ENCODE data around the gene HOXC4. TPM values are rescaled to one million over a fixed set of nuclear protein-coding genes. Genes with fewer than 3 reads are reported as not detected.
"Not testable (repeated sequence)": the region's sequence is repeated elsewhere in the genome, so short reads cannot be mapped to it uniquely, and the experiment has no call there.

Gene HOXC4
- polyA plus RNA-seq, 4 donors = 36.1 to 74.3 (median 62.0) TPM

DNA sequence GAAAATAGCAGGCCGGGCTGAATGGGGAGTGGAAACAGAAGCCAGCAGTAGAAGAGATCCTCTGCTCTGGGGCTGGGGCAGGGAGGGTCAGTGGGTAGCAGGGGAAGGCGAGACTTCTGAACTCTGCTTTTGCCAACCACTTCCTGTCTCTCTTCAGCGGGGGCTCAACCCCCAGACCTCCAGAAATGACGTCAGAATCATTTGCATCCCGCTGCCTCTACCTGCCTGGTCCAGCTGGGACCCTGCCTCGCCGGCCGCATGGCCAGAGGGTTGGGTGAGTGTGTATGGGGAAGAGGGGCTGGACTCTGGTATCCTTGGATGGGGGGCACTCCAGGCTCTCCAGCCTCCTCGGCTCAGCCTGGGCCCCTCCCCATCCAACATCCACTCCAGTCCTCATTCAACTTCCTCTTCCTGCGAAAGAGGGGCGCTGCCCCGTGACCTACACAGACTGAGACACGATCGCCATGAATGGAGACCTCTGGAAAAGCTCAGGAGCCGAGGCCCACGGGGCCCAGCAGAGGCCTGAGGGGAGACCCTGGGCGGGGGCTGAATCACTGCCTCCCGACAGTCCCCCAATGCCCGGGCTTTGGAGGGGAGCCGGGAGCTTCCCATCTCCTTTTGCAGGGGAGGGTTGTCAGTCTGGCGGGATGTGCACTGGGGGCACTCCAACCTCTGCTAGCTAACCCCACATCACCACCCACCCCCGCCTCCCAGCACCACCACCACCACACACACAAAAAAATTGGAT is 458 bp upstream of the HOXC4 start:
- no peak for DNase-seq (ENCODE audit: low read depth in 4 of 4, low spot score in 2 of 4)

DNA sequence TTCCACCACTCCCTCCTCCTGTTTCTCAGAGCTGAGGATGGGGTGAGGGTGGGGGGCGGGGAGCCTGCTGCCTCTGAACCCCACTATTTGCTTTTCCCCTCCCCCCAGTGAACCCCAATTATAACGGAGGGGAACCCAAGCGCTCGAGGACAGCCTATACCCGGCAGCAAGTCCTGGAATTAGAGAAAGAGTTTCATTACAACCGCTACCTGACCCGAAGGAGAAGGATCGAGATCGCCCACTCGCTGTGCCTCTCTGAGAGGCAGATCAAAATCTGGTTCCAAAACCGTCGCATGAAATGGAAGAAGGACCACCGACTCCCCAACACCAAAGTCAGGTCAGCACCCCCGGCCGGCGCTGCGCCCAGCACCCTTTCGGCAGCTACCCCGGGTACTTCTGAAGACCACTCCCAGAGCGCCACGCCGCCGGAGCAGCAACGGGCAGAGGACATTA is 1.1 kb downstream of the HOXC4 start:
- DNase-seq (ENCODE audit: low read depth in 4 of 4, low spot score in 2 of 4) = no peak

DNA sequence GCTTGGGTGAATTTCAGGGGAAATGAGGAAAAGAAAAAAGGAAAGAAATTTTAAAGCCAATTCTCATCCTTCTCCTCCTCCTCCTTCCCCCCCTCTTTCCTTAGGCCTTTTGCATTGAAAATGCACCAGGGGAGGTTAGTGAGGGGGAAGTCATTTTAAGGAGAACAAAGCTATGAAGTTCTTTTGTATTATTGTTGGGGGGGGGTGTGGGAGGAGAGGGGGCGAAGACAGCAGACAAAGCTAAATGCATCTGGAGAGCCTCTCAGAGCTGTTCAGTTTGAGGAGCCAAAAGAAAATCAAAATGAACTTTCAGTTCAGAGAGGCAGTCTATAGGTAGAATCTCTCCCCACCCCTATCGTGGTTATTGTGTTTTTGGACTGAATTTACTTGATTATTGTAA is 1.9 kb downstream of the HOXC4 start:
- DNase-seq (ENCODE audit: low read depth in 4 of 4, low spot score in 2 of 4) = no peak

DNA sequence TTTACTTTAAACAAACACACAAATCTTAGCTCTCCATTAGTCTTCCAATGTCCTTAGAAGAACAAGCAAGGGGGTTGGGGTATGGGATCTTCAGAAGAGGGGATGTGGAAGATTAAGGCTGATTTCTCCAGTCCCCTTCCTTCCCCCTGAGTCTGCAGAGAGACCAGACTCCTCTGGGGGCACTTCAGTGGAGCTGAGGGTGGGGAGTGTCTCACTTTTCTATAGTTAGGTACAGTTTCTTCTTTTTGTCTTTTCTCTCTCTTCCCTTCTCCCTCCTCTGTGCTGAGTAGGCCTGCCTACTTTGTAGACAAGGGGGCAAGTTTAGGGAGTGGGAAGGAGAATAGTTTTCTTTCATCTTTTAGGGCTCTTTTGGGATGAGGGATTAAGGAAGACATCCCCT is 2.5 kb downstream of the HOXC4 start:
- no peak for DNase-seq (ENCODE audit: low read depth in 4 of 4, low spot score in 2 of 4)

DNA sequence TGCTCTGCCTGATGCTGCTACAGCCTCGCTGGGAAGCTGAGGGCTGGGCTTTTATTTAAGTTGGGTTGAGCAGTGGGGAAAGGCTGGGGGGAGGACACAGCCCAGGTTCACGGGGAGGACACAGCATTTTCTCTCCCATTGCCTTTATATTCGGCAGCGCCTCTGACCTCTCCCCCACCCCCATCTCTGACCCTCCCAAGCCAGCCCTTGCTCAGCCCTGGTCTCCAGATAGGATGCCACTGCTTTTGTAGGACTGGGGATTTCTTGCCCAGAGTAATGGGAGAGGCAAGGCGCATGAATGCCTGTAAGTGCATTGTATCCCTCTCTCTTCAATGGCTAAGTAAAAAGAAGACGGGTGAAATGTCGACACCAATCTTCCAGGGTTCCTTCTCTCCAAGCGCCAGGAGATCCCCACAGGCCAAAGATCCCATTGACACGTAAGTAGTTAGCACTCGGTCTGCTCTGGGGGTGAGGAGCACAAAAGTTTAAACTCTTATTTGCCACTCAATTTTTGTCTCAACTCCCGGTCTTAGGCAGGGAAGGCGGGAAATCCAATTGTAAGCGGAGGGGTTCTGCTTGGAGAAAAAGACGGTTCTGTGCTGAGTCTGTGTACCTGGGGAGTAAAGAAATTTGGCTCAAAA is 4.6 kb downstream of the HOXC4 start:
- no peak for DNase-seq (ENCODE audit: low read depth in 4 of 4, low spot score in 2 of 4)

DNA sequence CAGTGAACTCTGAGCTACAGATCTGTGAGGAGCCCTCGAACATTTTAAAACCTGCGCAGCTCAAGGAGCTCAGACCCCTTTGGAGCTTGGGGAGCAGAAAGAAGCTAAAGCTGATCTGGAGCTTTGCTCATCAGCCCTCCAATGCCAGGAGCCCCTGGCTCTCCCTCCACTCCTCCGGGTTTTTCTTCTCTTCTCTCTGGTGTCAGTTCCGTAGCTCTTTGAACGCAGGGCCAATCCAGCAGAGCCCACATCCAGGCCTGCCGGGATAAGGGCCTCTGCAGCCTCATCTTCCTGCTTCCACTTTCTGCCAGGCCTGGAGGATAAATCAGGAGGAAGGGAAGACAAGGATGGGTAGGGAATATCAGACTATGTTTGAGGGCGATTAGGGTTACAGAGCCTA is 6.0 kb downstream of the HOXC4 start:
- DNase-seq (ENCODE audit: low read depth in 4 of 4, low spot score in 2 of 4) = no peak

DNA sequence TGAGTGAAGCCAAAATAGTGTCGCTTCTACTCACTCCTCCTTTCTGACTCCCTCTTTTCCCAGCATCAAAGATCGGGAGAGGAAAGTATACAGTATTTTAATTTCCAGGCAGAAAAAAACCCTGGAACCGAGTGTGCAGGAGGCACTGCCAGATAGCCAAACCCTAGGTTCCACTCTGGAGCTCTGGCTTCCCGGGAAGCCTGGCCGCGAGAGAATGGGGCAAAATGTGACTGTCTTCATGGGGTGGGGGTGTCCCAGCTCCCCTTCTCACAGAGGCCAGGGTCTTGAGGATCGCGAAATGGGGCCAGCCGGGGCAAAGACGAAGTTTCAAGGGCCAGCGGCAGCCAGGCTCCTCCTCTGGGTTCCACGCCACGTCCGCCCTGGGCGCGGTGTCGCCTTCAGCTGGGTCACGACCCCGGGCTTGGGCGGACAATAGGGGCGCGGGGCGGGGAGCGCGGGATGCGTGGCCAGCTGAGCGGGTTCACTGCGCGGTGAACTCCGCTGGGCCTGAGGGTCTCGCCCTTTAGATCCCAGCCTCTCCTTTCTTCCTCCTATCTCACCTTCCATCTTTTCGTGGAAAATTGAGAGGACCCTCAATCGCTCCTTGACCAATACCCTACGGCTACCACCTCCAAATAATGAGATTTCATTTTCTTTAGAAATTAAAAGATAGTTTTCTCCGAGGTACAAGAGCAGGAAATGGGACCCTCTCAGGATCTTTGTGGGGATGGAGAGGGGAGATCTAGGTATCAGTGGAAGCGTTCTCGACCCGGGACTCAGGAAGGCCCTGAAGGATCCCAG is 6.7 kb downstream of the HOXC4 start:
- no peak for DNase-seq (ENCODE audit: low read depth in 4 of 4, low spot score in 2 of 4)

DNA sequence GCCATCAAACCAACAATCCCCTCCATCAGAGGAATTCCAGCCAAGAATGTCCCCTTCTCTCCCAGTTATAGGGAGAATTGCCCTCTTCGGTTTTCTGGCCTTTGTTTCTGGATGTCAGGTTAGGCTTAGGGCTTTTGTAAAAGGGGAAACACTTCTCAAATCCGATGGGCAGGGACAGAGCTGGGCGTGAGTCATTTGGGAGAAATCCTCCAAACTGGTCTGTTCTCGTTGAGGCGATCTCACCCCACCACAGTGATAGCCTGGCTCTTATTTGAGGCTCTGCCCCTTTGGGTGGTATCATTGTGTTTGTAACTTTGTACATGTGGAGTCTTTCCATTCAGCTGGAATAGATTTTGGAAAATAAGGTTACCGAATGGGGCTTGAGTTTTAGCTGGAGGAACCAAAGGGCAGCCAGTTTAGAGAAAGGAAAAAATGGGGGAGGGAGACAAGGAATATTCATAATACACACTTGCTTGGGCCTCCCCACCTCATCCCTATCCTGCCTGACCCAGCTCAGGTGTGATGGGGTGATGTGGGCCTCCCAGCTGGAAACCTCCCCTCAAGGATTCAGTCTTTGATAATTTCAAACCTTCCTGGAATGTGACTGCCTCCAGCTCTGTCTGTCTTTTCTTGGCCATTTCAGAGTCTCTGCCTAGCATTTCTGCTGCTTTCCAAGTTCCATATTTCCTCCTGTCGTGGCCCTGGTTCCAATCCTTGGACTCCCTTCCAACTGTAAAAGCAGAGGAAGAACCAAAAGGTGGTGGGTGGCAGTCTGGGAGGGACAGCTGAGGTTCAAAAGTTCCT is 7.5 kb downstream of the HOXC4 start:
- DNase-seq (ENCODE audit: low read depth in 4 of 4, low spot score in 2 of 4) = no peak

DNA sequence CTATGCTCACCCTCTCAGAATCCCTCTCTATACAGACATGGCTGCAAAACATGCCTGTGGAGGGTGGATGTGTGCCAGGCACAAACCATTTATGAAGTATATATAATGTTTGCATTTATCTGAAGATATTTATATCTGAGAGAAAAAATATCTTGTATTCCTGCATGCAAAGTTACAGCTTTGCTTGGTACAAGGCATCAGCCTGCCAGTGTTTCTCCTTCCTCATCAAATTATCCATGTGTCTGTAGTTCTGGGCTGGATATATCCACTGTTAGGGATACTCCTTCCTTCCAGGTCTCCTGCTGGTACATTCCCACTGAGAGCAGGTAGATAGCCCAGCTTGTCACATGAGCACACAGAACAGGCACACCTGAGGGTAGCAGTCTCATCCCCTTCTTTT is 12.0 kb downstream of the HOXC4 start:
- no peak for DNase-seq (ENCODE audit: low read depth in 4 of 4, low spot score in 2 of 4)

DNA sequence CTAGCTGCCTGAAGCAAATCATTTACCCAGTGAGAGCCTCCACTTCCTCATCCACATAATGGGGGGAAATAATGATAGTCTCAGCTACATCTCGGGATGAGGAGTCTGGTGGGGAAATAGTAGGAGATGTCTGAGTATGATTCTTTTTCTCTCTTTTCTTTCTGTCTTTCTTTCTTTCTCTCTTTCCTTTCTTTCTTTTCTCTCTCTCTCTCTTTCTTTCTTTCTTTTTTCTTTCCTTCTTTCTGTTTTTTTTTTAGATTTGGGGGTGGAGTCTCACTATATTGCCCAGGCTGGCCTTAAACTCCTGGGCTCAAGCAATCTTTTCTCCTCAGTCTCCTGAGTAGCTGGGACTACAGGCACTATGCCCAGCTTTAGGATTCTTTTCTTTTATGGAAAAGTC is 12.8 kb downstream of the HOXC4 start:
- DNase-seq (ENCODE audit: low read depth in 4 of 4, low spot score in 2 of 4) = no peak

DNA sequence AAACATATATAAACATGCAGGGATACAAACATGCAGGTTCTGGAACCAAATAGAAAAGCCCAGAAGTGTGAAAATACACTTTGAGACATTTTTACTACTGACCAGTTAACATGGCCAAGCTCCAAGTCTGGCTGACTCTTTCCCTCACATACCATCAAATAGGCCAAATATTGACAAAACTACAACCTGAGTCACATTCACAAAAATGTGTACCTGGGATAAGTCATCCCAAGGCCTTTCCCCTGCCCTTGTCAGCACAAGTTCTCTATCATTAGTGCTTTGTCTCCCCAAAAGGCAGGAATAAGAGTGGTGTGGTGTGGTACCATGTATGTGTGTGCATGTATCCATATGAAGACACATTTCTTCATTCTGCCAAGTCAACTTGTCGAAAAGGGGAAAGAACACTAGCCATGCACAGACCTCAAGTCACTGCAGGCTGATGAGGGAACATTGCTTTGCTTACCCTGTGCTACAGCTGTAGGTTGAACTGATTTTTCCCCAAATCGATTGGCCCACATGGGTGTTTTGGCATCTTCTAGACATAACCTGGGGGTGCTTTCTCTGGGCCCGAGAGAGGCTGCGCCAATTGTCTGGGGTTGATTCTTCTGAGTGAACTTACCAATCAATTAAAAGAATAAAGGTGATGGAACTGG is 14.9 kb downstream of the HOXC4 start:
- no peak for DNase-seq (ENCODE audit: low read depth in 4 of 4, low spot score in 2 of 4)

DNA sequence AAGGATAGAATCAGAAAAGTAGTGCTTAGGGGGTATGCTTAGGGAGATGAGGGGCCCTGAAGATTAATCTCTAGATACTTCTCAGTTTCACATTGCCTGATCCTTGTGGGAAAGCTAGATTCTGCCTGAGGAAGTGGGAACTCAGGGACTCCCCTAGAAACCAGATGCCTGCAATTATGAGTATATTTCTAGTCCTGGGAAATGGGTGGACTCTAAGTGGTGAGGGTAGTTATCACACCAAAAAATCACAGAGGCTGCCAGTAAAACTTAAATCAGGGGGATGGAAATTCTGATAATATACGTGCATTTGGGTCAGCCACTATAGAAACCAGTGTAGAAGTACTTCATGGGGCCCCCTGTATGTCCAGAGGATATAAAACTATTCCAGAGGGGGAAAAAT is 18.3 kb downstream of the HOXC4 start:
- DNase-seq (ENCODE audit: low read depth in 4 of 4, low spot score in 2 of 4) = no peak

DNA sequence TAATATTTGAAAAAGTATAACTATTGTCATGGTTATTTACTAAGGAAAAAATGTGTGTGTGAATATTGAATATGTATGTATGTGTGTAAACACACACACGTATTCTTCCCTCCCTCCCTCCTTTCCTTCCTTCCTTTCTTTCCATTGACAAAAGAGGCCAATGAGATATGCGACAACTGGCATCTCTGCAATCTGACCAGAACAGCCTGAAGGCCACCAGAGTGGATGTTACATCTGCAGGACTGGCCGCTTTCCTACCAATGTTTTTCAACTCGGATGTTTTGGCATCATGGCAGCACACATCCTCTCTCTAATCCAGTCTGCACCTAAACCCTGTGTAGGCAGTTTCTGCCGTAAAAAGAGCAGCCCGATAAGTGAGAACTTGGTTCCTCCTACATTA is 20.7 kb downstream of the HOXC4 start:
- DNase-seq (ENCODE audit: low read depth in 4 of 4, low spot score in 2 of 4) = no peak

DNA sequence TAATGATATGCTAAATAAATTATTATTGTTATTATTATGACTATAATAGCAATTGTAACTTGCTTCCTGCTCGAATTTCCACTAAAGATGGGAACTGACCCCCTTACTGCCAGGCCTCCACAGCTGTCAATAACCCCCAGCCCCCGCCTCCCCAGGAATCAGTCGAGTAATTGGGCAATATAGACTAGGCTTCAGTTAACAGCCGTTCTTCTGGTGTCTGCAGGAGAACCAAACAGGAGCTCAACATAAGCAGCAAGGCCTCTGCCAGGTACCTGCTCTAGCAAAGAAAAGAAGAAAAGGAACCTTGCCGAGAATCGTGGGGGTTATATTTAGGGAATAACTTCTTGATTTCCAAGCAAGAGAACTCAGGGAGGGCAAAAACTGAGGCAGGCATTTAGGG is 21.8 kb downstream of the HOXC4 start:
- DNase-seq (ENCODE audit: low read depth in 4 of 4, low spot score in 2 of 4) = no peak

DNA sequence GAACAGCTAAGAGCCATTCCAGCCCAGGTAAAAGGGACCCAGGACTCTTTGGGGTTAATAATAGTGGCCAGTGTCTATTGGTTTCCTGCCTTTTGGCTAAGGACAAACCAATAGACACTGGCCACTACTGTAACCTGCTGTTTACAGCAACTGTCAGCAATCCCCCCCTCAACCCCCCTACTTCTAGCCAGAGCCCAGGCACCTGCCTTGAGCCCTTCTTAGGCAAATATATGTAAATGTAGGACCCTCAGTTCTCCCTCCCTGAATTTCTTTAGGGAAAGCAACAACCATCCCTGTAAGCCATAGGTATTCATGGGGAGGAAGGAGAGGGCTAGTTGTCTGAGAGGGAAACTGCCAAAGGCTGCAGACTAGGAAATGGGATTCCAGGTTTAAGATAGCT is 22.3 kb downstream of the HOXC4 start:
- no peak for DNase-seq (ENCODE audit: low read depth in 4 of 4, low spot score in 2 of 4)

DNA sequence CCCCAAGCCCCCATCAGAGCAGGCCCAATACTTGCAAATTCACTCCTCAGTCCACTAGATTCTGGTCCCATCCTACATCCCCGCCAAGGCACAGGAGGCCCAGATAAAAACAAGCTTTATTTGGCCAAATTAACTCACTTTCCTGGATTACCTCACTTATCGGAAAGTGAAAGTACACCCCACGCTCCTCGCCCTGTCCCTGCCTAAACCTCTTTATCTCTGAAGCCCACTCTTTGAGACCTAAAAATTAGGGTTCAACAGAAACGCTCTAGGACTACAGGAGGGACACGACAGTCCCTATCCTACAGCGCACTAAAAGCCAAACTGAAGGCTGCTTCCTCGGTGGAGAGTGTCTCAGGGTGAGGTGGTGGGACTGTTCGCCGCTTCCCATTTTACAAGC is 24.2 kb downstream of the HOXC4 start:
- not testable (repeated sequence) for DNase-seq (ENCODE audit: low read depth in 4 of 4, low spot score in 2 of 4)

DNA sequence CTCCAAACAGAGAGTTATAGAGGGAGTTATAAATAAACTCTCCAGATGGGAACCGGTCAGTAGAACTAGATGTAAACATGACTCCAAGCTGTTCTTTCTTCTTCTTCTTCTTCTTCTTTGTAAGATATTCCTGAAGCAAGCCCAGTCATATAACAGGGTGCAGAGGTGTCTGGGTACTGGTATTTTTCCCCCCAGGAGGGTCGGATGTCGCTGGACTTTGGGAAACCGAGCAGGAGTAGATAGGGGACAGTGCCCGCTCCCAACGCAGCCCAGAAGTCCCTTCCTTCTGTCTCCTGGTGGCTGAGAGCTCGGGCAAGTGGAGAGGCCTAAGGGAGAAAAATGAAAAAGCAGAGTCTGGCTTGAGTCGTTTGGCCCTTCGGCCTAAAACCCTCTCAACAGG is 25.5 kb downstream of the HOXC4 start:
- DNase-seq (ENCODE audit: low read depth in 4 of 4, low spot score in 2 of 4) = not testable (repeated sequence)

DNA sequence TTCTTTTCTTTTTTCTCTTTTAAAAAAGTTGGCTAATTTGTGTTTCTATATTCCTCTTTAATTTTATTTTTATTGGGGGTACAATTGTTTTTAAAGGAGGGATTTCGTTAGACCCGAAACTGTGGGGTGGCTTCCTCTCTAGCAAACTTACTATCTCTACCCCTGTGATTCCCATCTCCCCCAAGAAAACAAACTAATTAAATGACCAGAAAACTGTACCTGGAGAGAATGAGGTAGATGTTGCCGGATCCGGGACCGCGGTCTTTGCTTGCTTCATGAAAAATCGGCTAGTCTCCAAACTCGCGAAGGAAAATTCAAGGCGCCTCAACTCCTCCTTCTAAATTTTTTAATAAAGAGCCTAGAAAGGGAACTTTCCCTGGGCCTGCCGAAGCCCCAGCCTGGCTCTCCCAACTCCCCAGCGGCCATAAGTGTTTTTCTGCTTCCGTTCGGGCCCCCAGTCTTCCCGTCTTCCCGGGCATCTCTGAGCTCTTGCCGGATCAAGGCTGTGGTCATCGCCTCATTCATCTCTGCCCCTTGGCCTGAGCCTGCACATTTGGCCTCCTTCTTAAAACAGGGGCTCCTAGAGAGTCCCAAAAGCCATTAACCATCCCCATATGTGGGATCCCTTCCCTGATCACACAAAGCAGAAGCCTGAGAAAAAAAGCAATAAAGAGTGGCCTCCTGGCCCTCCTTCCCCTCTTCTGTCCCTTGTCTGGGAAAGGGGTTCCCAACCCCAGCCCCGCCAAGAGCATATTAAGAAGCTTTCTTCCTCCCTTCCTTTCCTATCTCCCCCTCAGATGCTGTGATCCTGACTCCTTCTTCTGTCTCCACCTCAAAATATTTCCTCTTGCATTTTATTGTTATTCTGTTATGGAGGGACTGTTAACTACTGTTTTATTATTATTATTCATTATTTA is 26.6 kb downstream of the HOXC4 start:
- DNase-seq (ENCODE audit: low read depth in 4 of 4, low spot score in 2 of 4) = not testable (repeated sequence)

DNA sequence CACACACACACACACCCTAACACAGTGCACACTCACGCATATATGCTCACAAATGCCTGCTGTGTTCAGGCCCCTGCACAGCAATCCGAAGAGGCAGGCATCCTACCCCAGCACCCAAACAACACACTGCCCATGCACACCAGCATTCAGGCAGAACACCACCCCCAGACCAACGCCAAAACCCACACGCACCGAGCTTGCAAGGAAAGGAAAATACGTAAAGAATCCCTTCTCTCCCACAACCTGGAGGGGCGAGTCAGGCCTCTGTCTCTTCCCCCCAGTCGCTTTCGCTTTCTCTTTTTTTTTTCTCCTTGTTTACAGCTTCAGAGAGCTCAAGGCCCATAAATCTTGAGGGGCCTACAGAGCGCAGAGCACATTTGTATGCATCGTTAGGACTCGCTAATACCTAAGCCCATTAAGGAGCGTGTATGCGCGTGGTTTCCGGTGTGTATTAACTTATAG is 27.4 kb downstream of the HOXC4 start:
- DNase-seq (ENCODE audit: low read depth in 4 of 4, low spot score in 2 of 4) = not testable (repeated sequence)

Measured in left renal cortex interstitium (tissue), 4 donors.